Ovary (tissue), 9 donors: ENCODE data around the gene STARD9. TPM values are rescaled to one million over a fixed set of nuclear protein-coding genes. Genes with fewer than 3 reads are reported as not detected.

Experiments used
- polyA plus RNA-seq, 2 donors: library from polyadenylated mRNA; stranded (reverse); fragments of 200-250 nt in 1 of 2; fragments of 350-450 nt in 1 of 2; fragmentation: Illumina TruSeq in 1 of 2; extraction: RNeasy Lipid Tissue Mini Kit (QIAGEN cat#74804) in 1 of 2; gene quantifications; one replicate each; pipeline ENCODE4 v1.2.3, GENCODE V29; 2013 to 2014
- total RNA-seq, 7 donors: library from RNA; depleted of rRNA in 2 of 7; stranded (reverse); fragments of >200 nt in 2 of 7; fragmentation: NEBNext Ultra II Directional in 3 of 7; extraction: Animal tissue kit (Norgen Biotek cat#: 25700) in 3 of 7; gene quantifications; one replicate each; pipeline versions ENCODE4 v1.1.0 to v1.2.4, GENCODE V29; 2016 to 2023
- donor health status: DM: no; HTN: no; CAD: no; lungs with moderate emphysema.
- donor health status: DM: no; HTN: no; CAD: no.
- donor health status: Bipolar disorder and iron deficiency.
- donor health status: DM: yes; HTN: yes; CAD: no.
- donor health status: DM: no; HTN: no; CAD: no.
- donor health status: DM: yes; HTN: yes; CAD: no.

Gene STARD9
- total and polyA plus RNA-seq, 9 donors = 11.3 to 40.3 (median 29.4) TPM

Other genes starting within 250 kb of the STARD9 start
- 10 to 100 TPM in 3 of 7 donors, 1 to 10 TPM in 4; 6.4 to 19.1 (median 8.0) TPM for gene CAPN3, start 216.1 kb upstream of the STARD9 start, total RNA-seq
- 10 to 100 TPM in 1 of 2 donors, 1 to 10 TPM in 1; 7.9 to 14.1 TPM for gene CAPN3, start 216.1 kb upstream of the STARD9 start, polyA plus RNA-seq
- 10 to 100 TPM; 27.5 to 59.0 (median 43.4) TPM for gene ZNF106, start 84.5 kb upstream of the STARD9 start, total RNA-seq
- 10 to 100 TPM; 12.2 to 44.1 TPM for gene ZNF106, start 84.5 kb upstream of the STARD9 start, polyA plus RNA-seq
- gene SNAP23, start 80.0 kb upstream of the STARD9 start, total RNA-seq = 10 to 100 TPM; 37.9 to 58.9 (median 53.0) TPM
- 10 to 100 TPM; 39.3 to 93.0 TPM for gene SNAP23, start 80.0 kb upstream of the STARD9 start, polyA plus RNA-seq
- 10 to 100 TPM; 13.2 to 28.7 (median 17.7) TPM for gene LRRC57, start 26.8 kb upstream of the STARD9 start, total RNA-seq
- gene LRRC57, start 26.8 kb upstream of the STARD9 start, polyA plus RNA-seq = 10 to 100 TPM in 1 of 2 donors, 1 to 10 TPM in 1; 7.9 to 19.2 TPM
- gene HAUS2, start 26.8 kb upstream of the STARD9 start, total RNA-seq = 10 to 100 TPM; 11.1 to 22.9 (median 17.8) TPM
- gene HAUS2, start 26.8 kb upstream of the STARD9 start, polyA plus RNA-seq = 10 to 100 TPM; 13.2 to 18.7 TPM
- 10 to 100 TPM; 16.9 to 50.6 (median 27.1) TPM for gene CDAN1, start 161.5 kb downstream of the STARD9 start, total RNA-seq
- gene CDAN1, start 161.5 kb downstream of the STARD9 start, polyA plus RNA-seq = 10 to 100 TPM in 1 of 2 donors, 1 to 10 TPM in 1; 7.5 to 20.9 TPM